NCI-H146 treated with DMSO at 0.1 percent for 48 hours (cell line): ENCODE measurements around the gene KCTD19.

Source experiments
- DNase-seq: peaks from one replicate; lab custom pipeline; 2025; ENCODE audit not compliant: unreplicated experiment; lab: John Stamatoyannopoulos, UW

Gene KCTD19

DNA sequence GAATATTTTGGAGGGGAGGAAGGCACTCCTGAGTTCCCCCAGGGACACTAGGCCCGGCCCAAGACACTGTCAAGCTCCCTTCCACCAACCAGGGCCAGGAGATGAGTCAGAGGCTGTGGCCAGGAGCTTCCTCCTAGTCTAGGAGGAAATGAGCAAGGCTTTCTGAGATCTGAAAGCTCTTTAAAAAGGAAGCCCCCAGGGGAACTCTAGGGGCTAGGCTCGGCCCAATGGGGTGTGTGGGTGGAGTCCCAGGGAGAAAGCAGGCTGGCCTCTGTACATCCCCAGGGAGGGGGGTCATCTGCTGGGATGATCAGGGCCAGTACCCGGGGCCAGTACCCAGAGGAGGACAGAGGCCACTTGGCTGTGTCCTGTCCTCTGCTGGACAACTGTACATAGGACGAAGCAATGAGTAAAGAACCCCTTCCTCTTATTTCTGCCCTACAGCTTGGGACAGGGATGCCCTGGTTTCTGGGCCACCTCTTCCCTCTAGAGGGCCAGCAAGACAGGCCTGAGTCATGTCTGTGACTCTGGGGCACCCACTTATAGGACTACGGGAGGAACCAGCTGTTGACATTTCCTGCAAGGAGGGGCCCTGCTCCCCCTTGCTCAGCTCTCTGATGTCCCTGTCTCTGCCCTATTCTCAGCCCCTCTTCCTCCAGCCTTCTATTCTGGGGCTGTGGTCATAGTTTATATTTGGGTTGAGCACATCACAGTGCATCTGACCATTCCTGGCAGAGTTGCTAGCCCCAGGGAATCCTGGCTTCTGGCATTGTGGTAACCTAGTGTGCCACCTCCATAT, 82.0 kb downstream of the KCTD19 start:
- DNase-seq: no peak

DNA sequence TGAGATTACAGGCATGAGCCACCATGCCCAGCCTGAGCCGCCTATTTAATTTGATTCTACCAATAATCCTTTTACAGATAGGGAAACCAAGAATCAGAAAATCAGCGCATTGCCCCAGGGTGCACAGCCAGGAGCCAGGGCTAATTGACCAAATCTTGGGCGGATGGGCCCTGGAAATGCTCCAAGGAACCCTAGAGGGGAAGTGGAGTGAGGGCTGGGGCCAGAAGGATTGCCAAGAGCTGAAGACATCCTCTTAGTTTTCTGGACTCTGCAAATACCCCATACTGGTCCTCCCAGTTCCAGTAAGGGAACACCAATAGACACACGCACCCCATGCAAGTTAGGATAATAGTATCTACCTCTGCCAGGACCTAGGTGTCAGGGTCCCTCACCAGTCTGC, 83.1 kb downstream of the KCTD19 start:
- DNase-seq: no peak

DNA sequence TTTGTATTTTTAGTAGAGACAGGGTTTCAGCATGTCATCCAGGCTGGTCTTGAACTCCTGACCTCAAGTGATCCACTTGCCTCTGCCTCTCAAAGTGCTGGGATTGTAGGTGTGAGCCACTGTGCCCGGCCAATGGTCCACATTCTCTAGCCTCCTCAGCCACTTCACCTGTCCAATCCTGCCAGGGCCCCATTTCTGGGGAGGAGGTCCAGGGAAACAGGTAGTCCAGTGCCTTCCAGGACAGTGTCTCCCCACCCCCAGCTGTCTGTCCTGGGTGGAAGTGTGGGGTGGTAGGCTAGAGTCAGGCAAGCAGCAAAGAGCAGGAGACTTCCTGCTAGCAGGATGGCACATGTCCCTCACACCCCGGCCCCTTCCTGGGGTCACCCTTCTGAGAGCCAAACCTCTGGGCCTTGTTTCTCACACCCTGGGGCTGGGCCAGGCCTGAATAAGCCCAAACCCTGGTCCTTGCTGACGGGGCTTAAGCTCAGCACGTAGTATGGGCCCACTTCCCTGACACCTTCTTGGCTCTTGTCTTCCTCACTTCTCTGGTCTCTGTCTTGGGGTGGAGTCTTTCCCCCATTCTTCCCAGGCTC, 84.3 kb downstream of the KCTD19 start:
- DNase-seq: no peak

DNA sequence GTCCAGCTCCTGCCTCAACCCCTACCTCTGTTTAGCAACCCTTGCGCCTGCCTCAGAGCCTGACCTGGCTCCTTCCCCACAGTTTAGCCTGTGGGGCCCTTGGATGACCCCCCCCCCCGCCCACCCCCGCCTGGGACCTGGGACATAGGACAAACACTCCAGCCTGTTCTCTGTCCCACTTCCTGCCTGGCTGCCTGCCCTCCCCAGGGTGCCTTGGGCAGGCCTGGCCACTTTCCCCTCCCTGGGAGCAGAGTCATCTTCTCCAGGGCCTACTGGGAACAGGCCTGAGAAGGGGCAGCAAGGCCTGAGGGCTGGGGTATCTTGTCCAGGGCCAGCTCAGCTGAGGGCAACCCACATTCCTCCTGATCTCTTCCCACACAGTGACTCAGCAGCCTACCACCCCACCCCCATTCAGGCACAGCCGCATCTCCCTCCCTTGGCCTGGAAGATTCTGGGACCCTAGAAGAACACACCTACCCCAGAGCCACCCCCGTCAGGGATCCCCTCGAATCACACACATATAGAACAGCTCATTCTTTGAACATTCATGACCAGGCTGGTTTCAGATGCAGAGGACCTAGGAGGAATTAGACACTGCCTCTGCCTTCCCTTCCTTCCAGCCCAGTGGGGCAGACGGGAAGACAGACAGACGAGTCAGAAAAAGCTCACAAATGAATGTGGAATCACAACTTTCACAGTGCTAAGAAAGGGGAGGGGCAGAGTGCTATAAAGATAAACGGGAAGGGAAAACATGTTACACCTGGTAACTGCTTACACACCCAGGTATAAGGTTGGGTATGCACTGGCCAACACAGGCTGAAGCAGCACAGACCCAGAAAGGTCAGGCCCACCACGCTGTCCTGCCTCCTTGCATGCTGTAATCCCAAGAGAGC, 85.3 kb downstream of the KCTD19 start:
- no peak for DNase-seq

DNA sequence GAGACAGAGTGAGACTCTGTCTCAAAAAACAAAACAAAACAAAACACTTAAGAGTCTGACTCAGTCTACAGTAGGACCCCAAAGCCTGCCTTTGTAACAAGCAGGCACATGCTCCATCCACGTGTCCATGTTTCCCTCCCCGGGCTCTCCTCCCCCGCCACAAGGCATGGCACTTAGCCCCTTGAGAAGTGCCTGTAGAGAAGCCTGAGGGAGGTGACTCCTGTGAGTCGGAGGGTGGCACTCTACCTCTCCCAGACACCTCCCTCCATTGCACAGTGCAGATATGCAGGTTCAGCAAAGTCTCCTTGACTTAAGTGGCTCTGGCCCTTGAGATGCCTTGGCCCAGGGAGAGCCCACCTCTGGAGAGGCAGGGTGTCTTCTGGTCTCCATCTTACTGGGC, 86.0 kb downstream of the KCTD19 start:
- DNase-seq: no peak
